NCI-H2196 treated with DMSO at 0.1 percent for 48 hours (cell line): ENCODE measurements around the gene KLK11.

Experiments
- DNase-seq: peaks from one replicate; lab custom pipeline; 2025; ENCODE audit not compliant: unreplicated experiment; lab: John Stamatoyannopoulos, UW

The KLK11 gene

GRCh38 chr19:51029718-51030117, 3.3 kb upstream of the KLK11 start:
- DNase-seq, result no peak

GRCh38 chr19:51027873-51028272, 1.5 kb upstream of the KLK11 start:
- no peak for DNase-seq

GRCh38 chr19:51027126-51027806, 850 bp upstream of the KLK11 start:
- no peak for DNase-seq

GRCh38 chr19:51025809-51026553, 435 bp downstream of the KLK11 start:
- peak; percentile 63 for DNase-seq

- DNase-seq, result no peak
Observed at GRCh38 chr19:51025401-51025800, 1.0 kb downstream of the KLK11 start.

- DNase-seq, result peak; percentile 58
Observed at GRCh38 chr19:51024924-51025323, 1.5 kb downstream of the KLK11 start.

- DNase-seq, result no peak
Observed at GRCh38 chr19:51023946-51024345, 2.5 kb downstream of the KLK11 start.

- no peak for DNase-seq
Observed at GRCh38 chr19:51022526-51022925, 3.9 kb downstream of the KLK11 start.

GRCh38 chr19:51020988-51021651, 5.3 kb downstream of the KLK11 start:
- peak; percentile 70 for DNase-seq

- DNase-seq, result no peak
Observed at GRCh38 chr19:51019544-51019925, 6.9 kb downstream of the KLK11 start, which contains the start of gene KLK10. Gene KLK10, minus strand, starts transcription at chr19:51019709. Its CDS starts 579 bp downstream, at chr19:51019130.

GRCh38 chr19:51018745-51019543, 7.5 kb downstream of the KLK11 start:
- no peak for DNase-seq

GRCh38 chr19:51016798-51017683, 9.4 kb downstream of the KLK11 start:
- peak; percentile 65 for DNase-seq

- DNase-seq, result no peak
Observed at GRCh38 chr19:51015691-51016267, 10.6 kb downstream of the KLK11 start.

GRCh38 chr19:51014242-51014641, 12.2 kb downstream of the KLK11 start:
- DNase-seq, result no peak

- DNase-seq, result no peak
Observed at GRCh38 chr19:51012661-51013190, 13.7 kb downstream of the KLK11 start.

GRCh38 chr19:51010066-51010795, 16.2 kb downstream of the KLK11 start:
- no peak for DNase-seq

- no peak for DNase-seq
Observed at GRCh38 chr19:51009061-51009891, 17.1 kb downstream of the KLK11 start.

GRCh38 chr19:51007488-51007887, 18.9 kb downstream of the KLK11 start:
- no peak for DNase-seq
